MM.1S (cell line): ENCODE data around the gene WSCD1.

Experiments used
- DNase-seq: peaks from one replicate; pipeline ENCODE4 v3.0.0-alpha.2; 2015
- H2AFZ ChIP-seq: fragments of 300-600 bp; sonication (generic); 2 replicates; pipeline ENCODE4 v1.6.0; 2016; ENCODE audit warnings: antibody characterized with exemption, low read length
- H3F3A ChIP-seq: fragments of 300-600 bp; sonication (generic); 2 replicates; pipeline ENCODE4 v1.6.1; 2016; ENCODE audit warnings: mild to moderate bottlenecking, antibody characterized with exemption, low read length, moderate library complexity, mixed read lengths; ENCODE audit not compliant: insufficient read depth
- H3K27ac ChIP-seq: fragments of 300-600 bp; sonication (generic); 2 replicates; pipeline ENCODE4 v1.5.1; 2016; ENCODE audit warnings: mild to moderate bottlenecking, low read length
- H3K27me3 ChIP-seq: fragments of 300-600 bp; sonication (generic); replicated peaks from 2 replicates; pipeline ENCODE4 v1.6.0; 2016; ENCODE audit warnings: low read length; ENCODE audit not compliant: insufficient read depth
- H3K36me3 ChIP-seq: fragments of 300-600 bp; sonication (generic); replicated peaks from 2 replicates; pipeline ENCODE4 v1.6.1; 2016; ENCODE audit warnings: mild to moderate bottlenecking, low read length, mixed read lengths; ENCODE audit not compliant: insufficient read depth
- H3K4me1 ChIP-seq: fragments of 300-600 bp; sonication (generic); 2 replicates; pipeline ENCODE4 v1.6.1; 2016; ENCODE audit warnings: low read length, mixed read lengths
- H3K4me2 ChIP-seq: fragments of 300-600 bp; sonication (generic); 2 replicates; pipeline ENCODE4 v1.6.0; 2016; ENCODE audit warnings: low read depth, low read length
- H3K4me3 ChIP-seq: fragments of 300-600 bp; sonication (generic); 2 replicates; pipeline ENCODE4 v1.5.1; 2016; ENCODE audit warnings: low read length, mixed read lengths
- H3K79me2 ChIP-seq: fragments of 300-600 bp; sonication (generic); 2 replicates; pipeline ENCODE4 v1.6.1; 2016; ENCODE audit warnings: mixed run types, low read length, mixed read lengths
- H3K9ac ChIP-seq: fragments of 300-600 bp; sonication (generic); 2 replicates; pipeline ENCODE4 v1.6.1; 2016; ENCODE audit warnings: low read length, mixed read lengths
- H3K9me2 ChIP-seq: fragments of 300-600 bp; sonication (generic); replicated peaks from 2 replicates; pipeline ENCODE4 v1.6.1; 2016; ENCODE audit warnings: mild to moderate bottlenecking, low read length, mixed read lengths; ENCODE audit not compliant: insufficient read depth
- H3K9me3 ChIP-seq: fragments of 300-600 bp; sonication (generic); replicated peaks from 2 replicates; pipeline ENCODE4 v1.6.1; 2016; ENCODE audit warnings: mild to moderate bottlenecking, low read length, mixed read lengths; ENCODE audit not compliant: insufficient read depth
- H4K20me1 ChIP-seq: fragments of 300-600 bp; sonication (generic); 2 replicates; pipeline ENCODE4 v1.6.1; 2016; ENCODE audit warnings: mild to moderate bottlenecking, low read length, moderate library complexity, mixed read lengths; ENCODE audit not compliant: insufficient read depth
- EZH2 ChIP-seq: fragments of 300-600 bp; sonication (generic); optimal IDR thresholded peaks from 2 replicates; pipeline ENCODE3; 2017; ENCODE audit warnings: low read depth, mild to moderate bottlenecking, antibody characterized with exemption, low read length, mixed read lengths
- EZH2phosphoT487 ChIP-seq: fragments of 300-600 bp; sonication (generic); IDR thresholded peaks from 2 replicates; pipeline ENCODE4 v1.6.1; 2018; ENCODE audit warnings: antibody characterized with exemption, low read length
- TF ChIP-seq, protein P1 (sequence below): fragments of 300-600 bp; sonication (generic); IDR thresholded peaks from 2 replicates; pipeline ENCODE4 v1.5.1; 2016; ENCODE audit warnings: antibody characterized with exemption, low read length, mixed read lengths

WSCD1 gene

DNA sequence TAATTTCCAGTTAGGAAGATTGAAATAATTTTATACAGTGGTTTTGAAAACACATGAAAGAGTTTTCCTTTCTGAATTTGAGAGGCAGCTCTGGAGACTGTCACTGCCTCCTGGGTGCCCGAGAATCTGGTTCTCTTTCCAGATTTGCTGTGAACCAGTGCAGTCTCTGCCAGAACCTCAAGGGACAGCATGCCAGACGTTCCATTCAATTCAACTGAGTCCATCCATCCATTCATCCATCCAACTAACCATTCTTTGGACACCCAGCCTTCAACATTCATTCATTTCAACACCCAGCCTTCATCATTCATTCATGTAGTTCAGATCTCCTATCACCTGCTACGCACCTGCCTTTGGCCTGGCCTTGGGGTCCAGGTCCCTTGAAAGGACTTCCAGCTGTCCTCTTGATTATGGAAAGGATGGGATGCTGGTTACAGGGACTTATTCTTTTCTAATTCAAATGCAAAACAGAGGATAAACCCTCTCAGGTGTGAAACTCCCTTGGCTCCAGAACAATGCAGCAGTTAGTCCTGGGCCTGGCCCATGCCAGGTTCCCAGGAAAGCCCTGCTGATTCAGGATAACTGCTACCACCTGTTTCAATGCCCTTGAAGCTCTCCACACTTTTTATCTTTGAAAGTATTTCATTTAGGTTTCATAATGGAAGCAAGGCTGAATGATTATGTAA lies 68.7 kb downstream of the WSCD1 start:
- H3K27ac ChIP-seq = no peak overlapping the region
- H3K9ac ChIP-seq = no peak overlapping the region
- 0 out of 2 replicates have a peak, but pooled peaks cover 3% of the 10 kb centered on the region for H3F3A ChIP-seq
- no peaks in the 10 kb centered on the region for H3K9me3 ChIP-seq
- no peaks in the 10 kb centered on the region for H3K9me2 ChIP-seq
- TF ChIP-seq EZH2phosphoT487 (no peak), EZH2 (no peak)
- TF ChIP-seq, protein P1, sequence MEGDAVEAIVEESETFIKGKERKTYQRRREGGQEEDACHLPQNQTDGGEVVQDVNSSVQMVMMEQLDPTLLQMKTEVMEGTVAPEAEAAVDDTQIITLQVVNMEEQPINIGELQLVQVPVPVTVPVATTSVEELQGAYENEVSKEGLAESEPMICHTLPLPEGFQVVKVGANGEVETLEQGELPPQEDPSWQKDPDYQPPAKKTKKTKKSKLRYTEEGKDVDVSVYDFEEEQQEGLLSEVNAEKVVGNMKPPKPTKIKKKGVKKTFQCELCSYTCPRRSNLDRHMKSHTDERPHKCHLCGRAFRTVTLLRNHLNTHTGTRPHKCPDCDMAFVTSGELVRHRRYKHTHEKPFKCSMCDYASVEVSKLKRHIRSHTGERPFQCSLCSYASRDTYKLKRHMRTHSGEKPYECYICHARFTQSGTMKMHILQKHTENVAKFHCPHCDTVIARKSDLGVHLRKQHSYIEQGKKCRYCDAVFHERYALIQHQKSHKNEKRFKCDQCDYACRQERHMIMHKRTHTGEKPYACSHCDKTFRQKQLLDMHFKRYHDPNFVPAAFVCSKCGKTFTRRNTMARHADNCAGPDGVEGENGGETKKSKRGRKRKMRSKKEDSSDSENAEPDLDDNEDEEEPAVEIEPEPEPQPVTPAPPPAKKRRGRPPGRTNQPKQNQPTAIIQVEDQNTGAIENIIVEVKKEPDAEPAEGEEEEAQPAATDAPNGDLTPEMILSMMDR = no peak
- H4K20me1 ChIP-seq = no peaks in the 10 kb centered on the region
- H3K4me3 ChIP-seq = no peak overlapping the region
- H3K79me2 ChIP-seq = no peaks in the 10 kb centered on the region
- H3K27me3 ChIP-seq = no peaks in the 10 kb centered on the region
- H3K36me3 ChIP-seq = no peaks in the 10 kb centered on the region
- H2AFZ ChIP-seq = no peak overlapping the region
- no peak overlapping the region for H3K4me2 ChIP-seq
- no peak for DNase-seq
- H3K4me1 ChIP-seq = peaks cover 21% of the 10 kb centered on the region

DNA sequence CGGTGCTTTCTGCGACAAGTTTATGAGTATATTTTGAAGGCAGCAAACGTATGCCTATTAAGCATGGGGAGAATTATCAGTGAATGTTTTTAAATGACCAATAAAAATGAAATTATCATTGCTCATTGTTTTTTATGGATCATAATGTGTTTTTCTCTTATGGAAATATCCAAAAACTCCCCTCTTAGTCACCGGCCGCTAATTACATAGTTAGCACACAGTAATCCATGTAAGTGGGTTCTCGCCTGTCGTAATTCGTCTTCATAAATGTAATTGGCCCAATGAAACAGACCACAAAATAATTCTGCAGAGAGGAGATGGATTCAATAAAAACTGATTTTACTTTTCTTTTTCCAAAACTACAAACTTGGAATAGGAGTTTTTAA lies 69.3 kb downstream of the WSCD1 start:
- TF ChIP-seq EZH2 = no peak
- TF ChIP-seq EZH2phosphoT487 = no peak
- no peak overlapping the region for H3K9ac ChIP-seq
- no peak overlapping the region for H3K4me2 ChIP-seq
- no peaks in the 10 kb centered on the region for H3K79me2 ChIP-seq
- H3K9me3 ChIP-seq = no peaks in the 10 kb centered on the region
- H3K27ac ChIP-seq = no peak overlapping the region
- no peak for DNase-seq
- peaks cover 21% of the 10 kb centered on the region for H3K4me1 ChIP-seq
- H3K4me3 ChIP-seq = no peak overlapping the region
- no peaks in the 10 kb centered on the region for H3K27me3 ChIP-seq
- no peaks in the 10 kb centered on the region for H4K20me1 ChIP-seq
- no peak overlapping the region for H2AFZ ChIP-seq
- no peaks in the 10 kb centered on the region for H3K36me3 ChIP-seq
- H3F3A ChIP-seq = 0 out of 2 replicates have a peak, but pooled peaks cover 3% of the 10 kb centered on the region
- H3K9me2 ChIP-seq = no peaks in the 10 kb centered on the region

DNA sequence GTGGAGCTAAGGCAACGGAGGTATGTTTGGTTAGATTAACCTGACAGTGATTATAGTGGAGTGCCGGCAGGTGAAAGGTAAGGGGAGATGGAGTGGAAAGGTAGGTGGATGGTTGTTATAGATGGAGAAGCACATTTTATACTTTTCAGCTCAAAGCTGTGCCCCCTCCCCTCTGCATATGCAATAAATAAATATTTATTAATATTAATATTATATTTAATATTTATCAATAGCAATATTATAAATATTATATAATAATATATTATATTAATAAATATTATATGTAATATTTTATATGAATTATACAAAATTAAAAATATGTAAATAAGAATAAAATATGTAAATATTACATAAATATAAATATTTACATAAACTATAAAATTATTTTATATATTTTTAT lies 70.0 kb downstream of the WSCD1 start:
- H3K36me3 ChIP-seq = no peaks in the 10 kb centered on the region
- no peaks in the 10 kb centered on the region for H3K9me2 ChIP-seq
- no peak for TF ChIP-seq EZH2
- TF ChIP-seq EZH2phosphoT487 = no peak
- TF ChIP-seq, protein P1 = no peak
- no peak overlapping the region for H2AFZ ChIP-seq
- H3K27me3 ChIP-seq = no peaks in the 10 kb centered on the region
- H3K9ac ChIP-seq = no peak overlapping the region
- peaks cover 21% of the 10 kb centered on the region for H3K4me1 ChIP-seq
- no peaks in the 10 kb centered on the region for H3K79me2 ChIP-seq
- 0 out of 2 replicates have a peak, but pooled peaks cover 3% of the 10 kb centered on the region for H3F3A ChIP-seq
- DNase-seq = no peak
- no peaks in the 10 kb centered on the region for H3K9me3 ChIP-seq
- no peak overlapping the region for H3K4me3 ChIP-seq
- H3K27ac ChIP-seq = no peak overlapping the region
- H3K4me2 ChIP-seq = no peak overlapping the region
- no peaks in the 10 kb centered on the region for H4K20me1 ChIP-seq

DNA sequence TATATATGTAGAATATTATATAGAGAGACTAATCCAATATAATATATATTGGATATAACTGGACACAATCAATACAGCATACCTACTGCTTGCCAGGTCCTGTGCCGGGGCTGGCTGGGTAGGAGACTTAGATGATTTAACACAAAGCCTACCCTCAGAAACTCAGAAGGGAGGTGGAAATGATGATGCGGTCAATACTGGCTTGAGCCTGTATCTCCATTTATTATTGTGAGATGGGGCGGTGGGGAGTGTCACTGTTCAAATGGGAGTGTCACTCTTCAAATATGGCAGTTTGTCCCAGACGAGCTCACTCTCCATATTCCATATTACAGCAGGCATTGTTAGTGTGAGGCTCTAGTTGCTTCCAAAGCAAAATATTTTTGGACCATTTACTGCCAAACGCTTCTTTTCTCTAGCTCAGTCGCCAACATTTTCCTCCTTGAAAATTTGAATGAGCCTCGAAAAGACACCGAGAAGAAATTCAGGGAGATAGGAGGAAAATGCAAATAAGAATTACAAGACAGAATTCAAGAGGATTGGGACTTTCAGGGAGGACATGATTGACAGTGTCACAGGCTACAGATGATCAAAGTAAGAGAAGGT lies 70.7 kb downstream of the WSCD1 start:
- no peak overlapping the region for H3K9ac ChIP-seq
- H3K9me2 ChIP-seq = no peaks in the 10 kb centered on the region
- no peak overlapping the region for H3K27ac ChIP-seq
- DNase-seq = no peak
- H4K20me1 ChIP-seq = no peaks in the 10 kb centered on the region
- H3K27me3 ChIP-seq = no peaks in the 10 kb centered on the region
- H3K4me1 ChIP-seq = peaks cover 21% of the 10 kb centered on the region
- no peaks in the 10 kb centered on the region for H3K36me3 ChIP-seq
- H3K9me3 ChIP-seq = no peaks in the 10 kb centered on the region
- H3K79me2 ChIP-seq = no peaks in the 10 kb centered on the region
- no peak overlapping the region for H3K4me2 ChIP-seq
- no peak overlapping the region for H3K4me3 ChIP-seq
- TF ChIP-seq, protein P1 = no peak
- TF ChIP-seq EZH2phosphoT487 = no peak
- H3F3A ChIP-seq = 0 out of 2 replicates have a peak, but pooled peaks cover 3% of the 10 kb centered on the region
- no peak overlapping the region for H2AFZ ChIP-seq
